GM21576 (cell line): Measurements from ENCODE around the gene FADS1.

ENCODE experiments used
- ATAC-seq: cut with Tn5 transposase; IDR thresholded peaks from one replicate; pipeline ENCODE4 v1.9.1; 2021; ENCODE audit warnings: mild to moderate bottlenecking, moderate library complexity; ENCODE audit not compliant: unreplicated experiment

The FADS1 gene

DNA sequence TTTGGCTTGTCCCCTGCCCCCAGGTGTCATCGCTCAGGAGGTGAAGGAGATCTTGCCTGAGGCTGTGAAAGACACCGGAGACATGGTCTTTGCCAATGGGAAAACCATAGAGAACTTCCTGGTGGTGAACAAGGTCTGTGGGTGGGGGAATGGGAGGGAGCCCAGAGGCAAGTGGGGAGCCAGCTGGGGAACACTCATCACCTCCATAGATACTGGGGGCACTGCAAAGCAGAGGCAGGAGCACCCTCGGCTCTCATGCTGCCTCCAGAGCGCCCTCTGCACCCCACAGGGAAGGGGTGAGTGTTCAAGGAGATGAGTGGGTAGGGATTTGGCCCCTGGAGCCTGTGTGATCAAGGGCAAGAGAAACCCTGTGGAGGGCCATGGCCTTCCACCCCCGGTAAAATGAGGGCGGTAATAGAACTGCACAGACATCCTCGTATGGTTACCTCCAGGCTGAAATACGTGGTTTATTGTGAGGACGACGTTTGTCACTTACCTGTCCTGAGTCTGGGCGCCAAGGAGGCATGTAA lies 38.4 kb downstream of the FADS1 start:
- ATAC-seq = no peak

DNA sequence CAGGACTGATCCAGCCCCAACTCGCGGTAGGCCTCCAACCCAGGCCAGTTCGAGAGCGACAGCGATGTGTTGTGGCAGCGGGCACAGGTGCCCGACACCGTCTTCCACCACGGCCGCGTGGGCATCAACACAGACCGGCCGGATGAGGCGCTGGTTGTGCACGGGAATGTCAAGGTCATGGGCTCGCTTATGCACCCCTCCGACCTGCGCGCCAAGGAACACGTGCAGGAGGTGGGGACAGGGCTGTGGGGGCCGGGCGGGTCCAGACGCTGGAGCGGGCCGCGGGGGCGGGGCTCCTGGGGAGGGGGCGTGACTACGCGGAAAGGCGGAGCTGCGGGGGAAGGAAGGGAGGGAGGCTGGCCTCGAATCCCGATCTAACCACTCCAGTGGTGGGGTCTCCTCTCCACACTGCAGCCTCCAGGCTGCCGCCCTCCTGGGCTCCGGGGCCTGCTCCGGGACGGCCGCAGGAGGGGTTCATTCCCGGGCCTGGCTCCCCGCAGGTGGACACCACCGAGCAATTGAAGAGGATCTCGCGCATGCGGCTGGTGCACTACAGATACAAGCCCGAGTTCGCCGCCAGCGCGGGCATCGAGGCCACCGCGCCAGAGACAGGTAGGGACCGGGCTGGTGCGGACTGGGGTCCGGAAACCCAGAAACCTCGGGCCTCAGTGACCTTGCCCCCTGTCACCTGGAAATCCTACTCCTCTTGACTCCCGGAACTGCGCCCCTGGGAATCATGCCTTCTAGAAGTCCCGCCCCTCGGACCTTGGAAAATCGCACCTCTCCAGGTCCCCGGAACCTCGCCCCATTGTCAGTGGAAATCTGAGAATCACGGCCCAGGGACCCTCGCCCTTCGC lies 39.3 kb downstream of the FADS1 start:
- no peak for ATAC-seq

DNA sequence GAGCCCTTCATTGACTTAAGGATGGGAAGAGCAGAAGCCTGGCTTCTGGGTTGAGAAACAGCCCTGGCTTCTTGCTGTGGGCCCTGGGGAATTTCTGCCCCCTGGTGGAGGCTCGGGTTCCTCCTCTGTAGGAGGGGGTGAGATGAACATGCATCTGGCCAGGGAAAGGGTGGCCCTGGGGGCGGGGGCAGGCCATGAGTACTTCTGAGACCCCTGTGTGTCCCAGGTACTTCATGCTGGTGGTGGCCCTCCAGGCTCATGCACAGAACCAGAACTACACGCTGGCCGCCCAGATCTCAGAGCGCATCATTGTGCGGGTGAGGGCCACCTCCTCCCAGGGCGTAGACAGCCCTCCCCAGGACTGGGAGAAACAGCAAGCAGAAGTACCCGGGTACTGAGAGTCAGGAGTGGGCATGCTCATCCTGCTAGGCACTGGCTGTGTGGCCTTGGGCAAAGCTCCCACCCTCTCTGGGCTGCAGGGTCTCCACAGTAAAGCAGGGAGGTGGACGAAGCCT lies 40.2 kb downstream of the FADS1 start:
- no peak for ATAC-seq

DNA sequence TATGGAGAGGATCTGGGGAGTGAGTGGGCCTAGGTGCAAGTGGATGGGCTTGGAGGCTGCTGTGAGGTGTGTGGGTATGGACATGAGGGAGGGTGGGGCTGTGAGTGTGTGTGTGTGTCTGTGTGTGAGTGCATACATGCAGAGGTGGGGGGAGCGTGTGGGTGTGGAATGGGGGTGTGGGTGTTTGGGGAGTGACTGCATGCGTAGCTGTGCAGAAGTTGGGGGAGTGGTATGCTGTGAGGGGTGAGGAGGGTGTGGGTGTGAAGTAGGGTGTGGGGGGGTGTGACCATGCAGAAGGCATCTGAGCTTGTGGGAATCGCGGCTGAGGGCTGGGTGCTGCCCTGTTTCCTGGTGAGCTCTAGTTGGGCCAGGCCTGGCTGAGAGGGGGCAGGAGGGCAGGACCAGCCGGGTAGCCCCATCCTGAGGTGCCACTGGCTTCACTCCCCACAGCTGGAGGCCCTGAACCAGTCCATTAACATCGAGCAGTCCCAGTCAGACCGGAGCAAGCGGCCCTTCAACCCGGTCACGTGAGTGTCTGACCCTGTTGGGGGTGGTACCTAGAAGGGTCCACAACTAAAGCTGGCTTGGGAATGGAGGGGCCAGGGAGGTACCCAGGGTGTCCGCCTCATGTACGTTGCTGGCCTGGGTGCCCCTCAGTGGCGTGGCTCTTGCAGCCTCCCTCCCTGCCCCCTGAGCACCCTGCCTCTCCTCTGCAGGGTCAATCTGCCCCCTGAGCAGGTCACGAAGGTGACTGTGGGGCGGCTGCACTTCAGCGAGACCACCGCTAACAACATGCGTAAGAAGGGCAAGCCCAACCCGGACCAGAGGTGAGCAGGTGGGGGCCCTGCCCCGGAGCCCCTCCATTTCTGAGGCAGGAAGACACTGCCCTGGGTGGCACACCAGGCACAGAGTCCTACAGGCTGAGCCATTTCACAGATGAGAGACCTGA lies 40.9 kb downstream of the FADS1 start:
- no peak for ATAC-seq

DNA sequence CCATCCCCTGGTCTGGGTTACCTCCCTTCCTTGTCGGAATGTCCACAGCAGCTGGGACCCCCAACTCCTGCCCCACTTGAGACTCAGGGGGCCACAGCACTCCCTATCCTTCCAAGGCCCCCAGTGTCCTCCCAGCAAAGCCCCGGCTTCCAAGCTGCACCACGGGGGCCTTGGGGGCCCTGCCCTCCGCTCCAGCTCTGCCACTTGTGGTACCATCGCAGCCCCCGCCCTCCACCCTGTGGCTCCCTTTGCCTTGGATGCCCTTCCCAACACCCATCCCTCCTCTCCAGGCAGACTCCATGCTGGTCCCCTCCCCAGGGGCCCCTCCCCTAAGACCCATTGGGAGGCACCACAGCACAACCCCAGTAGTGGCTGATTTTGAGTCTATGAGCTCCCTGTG lies 41.7 kb downstream of the FADS1 start:
- ATAC-seq = no peak

DNA sequence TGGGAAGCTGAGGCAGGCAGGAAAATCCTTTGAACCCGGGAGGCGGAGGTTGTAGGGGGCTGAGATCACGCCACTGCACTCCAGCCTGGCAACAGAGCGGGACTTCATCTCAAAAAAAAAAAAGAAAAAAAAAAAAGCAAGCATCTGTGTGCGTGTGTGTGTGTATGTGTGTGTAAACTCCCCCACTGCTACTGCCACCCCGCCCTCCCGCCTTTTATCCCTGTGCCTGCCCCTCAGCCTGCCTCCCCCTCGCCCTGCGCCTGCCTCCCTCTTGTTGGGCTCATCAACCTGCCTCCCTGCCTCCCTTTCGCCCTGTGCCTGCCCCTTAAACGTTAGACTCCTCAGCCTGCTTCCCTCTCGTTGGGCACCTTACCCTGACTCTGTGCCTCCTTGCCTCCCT lies 42.4 kb downstream of the FADS1 start:
- ATAC-seq = no peak

DNA sequence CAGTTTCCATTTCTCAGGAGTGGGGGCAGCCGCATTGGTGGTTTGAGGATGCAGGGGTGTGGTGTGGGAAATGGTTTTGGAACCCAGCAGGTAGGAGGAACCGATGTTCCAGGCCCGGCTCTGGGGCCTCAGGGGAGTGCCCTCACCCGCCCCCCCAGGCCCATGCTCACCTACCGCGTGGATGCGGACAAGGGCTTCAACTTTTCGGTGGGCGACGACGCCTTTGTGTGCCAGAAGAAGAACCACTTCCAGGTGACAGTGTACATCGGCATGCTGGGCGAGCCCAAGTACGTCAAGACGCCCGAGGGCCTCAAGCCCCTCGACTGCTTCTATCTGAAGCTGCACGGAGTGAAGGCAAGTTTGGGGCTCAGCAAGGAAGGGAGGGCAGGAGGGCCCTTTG lies 43.0 kb downstream of the FADS1 start:
- ATAC-seq = no peak

DNA sequence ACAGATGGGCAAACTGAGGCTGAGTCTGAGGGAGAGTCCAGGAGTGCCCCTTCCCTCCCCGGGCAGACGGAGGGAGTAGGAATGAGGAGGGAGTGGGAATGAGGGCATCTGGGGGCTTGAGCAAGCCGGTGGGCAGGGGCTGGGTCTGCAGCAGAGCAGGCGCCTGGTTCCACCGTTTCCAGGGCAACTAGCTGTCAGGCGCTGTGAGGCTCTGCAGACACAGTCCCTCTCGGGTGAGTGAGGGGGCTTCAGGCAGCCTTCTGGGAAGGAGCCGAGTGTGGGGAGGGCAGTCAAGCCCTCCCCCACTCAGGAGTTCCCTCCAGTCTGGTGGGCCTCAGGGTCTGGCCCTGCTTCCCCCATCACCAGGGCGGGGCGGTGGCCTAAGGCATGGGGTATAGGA lies 43.4 kb downstream of the FADS1 start:
- ATAC-seq = no peak

DNA sequence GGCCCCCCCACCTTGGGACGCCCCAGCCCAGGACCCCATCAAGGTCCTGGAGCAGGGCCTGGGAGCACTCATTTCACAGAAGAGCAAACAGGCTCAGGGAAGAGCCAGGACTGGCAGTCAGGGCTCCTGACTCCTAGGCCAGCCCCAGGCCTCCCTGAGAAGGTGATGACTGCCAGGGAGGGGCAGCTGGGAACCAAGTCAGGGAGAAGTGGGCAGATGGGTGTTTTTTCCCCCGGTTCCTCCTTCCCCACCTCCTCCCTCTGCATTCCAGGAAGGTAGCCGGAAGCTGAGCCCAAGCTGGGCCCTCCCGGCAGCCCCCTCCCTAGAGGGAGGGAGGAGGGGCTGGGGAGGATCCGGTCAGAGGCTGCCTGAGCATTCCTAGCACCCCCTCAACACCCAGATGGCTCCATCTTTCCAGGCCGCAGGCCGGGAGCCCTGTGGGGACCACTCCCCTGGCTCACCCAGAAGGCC lies 44.8 kb downstream of the FADS1 start:
- no peak for ATAC-seq

DNA sequence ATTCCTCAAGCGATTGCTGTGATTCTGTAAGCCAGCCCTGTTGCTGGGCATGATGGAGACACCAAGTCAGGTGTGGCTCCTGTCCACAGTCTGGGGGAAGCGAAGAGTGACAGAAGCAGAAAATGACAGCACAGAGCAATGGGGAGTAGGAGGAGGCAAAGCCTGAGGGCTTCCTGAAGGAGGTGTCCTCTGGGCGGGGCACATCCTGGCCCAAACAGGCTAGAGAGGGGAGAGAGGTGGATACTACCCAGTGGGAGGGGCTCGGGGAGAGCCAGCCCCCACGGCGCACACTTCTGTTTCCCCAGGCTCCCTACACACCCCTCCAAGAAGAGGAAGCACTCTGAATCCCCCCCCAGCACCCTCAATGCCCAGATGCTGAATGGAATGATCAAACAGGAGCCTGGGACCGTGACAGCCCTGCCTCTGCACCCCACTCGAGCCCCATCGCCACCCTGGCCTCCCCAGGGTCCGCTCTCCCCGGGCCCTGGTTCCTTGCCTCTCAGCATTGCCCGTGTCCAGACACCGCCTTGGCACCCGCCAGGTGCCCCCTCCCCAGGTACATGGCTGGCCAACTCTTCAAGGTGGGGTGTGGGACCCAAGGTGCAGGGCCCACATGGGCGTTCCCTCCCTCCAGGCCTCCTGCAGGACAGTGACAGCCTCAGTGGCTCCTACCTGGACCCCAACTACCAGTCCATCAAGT lies 45.5 kb downstream of the FADS1 start:
- ATAC-seq = no peak

DNA sequence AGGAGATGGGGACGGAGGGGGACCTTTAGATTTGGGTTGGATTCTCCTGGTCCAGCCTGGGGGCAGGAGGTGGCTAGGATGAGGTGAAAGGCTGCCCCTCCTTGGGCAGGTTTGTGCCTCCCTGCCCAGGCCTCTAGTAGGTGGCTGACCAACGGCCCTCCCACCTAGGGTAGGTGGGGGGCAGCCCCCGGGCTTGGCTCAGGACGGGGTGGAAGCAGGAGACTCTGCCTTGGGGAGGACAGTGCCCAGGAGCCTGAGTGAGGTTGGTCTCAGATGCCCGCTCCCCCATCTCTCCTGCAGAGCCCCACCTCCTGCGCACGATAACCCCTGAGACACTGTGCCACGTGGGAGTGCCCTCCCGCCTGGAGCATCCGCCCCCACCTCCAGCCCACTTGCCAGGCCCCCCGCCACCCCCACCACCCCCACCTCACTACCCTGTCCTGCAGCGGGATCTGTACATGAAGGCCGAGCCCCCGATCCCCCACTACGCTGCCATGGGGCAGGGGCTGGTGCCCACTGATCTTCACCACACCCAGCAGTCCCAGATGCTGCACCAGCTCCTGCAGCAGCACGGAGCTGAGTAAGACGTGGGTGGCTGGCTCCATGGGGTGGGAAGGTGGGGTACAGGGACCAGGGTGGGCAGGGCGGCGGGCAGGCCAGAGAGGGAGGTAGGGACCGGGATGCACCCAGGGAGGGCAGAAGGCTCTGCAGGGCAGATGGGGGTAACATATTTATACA lies 46.7 kb downstream of the FADS1 start:
- no peak for ATAC-seq

DNA sequence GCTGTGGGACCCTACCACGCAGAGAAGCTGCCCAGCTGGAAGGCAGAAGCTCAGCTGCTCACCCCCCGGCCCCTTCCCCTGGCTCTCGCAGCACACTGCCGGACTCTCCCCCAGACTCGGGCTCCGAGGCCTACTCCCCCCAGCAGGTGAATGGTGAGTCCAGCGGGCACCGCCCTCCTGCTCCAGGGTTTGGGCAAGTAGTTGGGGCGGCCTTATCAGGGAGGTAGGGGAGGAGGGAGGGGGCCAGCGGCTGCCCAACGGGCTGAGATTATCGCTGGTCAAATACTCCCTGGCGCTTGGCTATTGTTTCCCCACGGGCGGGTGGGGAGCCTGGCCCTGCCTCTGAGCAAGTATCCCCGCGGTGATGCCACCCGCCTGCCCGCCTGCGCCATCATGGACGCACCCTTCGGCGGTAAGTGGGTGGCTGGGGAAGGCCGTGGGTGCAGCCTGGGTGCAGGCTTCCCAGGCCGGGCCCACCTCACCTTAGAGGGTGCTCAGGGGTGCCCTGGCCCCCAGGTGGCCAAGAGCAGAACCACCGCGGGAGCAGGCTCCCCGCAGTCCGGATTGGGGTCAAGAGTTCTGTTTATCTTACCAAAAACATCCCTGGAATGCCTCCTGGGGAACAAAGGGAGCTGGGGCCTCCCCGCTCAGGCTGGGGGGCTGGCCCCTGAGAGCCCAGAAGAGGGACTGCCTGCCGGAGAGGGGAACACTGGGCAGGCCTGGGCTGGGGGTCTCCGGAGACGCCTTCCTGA lies 47.5 kb downstream of the FADS1 start:
- ATAC-seq = no peak

DNA sequence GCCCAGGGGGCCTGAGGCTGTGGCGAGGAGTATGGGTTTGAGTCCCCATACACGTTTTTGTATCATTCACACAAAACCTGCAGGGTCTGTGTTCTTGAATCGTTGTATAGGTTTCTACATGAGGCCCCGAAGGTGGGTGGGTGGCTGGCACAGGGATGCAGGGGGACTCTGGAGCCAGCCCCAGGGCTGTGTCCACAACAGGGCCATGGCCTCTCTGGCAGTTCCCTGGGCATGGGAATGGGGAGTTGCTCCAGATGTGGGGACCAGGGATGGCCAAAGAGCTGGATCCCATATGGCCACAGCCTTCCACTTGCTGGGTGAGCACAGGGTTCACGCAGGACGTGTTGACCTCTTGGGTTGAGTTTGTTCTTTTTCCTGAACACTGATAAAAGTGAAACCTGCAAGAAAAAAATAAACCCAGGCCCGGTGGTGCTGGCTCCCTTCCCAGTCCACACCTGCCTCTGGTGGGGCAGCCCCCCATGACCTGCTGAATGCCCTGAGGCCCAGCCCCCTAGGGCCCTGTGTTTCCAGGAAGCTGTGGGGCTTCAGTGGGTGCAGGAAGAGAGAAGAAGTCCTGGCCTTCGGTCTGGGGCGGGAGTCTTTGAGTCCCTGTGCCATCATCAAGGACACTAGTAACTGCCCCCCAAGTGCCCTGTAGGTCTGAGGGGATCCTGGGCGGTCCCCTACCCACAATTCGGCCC lies 48.3 kb downstream of the FADS1 start:
- no peak for ATAC-seq

DNA sequence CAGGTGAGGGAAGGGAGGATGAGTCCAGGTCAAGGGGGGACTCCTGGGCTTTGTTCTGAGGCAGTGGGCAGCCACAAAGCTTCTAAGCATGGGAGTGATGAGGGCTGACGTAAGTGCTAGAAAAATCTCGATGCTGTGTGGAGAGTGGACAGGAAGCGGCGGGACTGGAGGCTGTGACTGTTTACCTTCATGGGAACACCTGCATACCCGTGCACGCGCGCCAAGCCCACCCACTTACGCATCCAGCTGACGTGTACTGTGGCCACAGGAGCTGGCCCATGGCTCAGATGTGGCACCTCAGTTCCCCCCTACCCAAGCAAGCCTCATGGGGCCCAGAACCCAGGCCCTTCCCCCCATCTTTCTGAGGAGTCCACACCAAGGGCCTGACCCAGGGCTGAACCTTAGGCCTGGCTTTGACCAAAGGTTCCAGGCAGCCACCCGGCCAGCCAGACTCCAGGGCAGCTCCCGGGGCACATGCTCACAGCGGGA lies 50.4 kb downstream of the FADS1 start:
- ATAC-seq = no peak

DNA sequence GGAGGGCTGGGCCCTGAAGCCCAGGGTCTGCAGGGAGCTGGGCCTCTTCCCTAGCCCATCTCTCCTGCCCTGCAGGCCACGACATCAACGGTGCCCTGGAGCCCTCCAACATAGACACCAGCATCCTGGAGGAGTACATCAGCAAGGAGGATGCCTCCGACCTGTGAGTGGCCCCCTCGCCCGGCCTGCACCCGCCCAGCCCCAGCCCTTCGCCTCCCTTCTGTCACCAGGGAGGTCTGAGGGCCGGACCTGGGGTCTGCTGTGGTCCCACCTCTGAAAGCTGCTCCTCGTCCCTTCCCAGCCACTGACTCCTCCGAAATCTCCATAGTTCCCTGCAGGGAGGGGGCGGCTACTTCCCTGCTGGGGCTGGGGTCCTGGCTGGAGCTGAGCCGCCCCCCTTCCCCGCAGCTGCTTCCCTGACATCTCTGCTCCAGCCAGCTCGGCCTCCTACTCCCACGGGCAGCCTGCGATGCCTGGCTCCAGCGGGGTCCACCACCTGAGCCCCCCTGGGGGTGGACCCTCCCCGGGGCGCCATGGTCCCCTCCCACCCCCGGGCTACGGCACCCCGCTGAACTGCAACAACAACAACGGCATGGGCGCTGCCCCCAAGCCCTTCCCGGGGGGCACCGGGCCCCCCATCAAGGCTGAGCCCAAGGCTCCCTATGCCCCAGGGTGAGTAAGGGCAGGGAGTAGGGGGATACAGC lies 51.1 kb downstream of the FADS1 start:
- ATAC-seq = no peak

DNA sequence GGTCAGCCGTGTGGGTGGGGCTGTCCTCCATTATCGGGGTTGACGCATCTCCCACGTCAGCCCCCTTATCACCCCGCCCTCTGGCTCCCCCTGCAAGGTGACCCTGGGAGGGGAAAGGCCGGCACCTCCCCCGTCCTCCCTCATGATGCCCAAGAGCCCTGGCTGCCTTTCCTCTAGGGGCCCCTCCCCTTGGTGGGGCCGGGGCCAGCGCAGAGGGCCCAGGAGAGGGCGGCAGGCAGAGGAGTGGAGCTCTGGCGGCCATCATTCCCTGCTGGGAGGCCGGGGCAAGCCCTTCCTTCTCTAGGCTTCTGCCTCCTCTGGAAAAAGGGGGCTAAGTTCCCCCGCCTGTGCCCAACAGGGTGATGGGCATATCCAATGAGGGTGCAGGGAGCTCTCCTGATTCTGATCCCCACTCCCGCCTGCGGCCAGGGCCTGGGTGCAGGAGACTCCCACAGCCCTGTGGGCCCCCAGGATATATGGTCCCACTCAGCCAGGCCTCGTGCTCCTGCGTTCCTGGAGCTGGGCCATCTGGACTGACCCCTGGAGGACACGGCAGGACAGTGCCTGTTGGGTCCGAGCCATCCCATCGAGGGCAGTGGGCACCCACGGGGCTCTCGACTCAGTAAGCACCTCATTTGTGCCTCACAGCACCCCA lies 52.1 kb downstream of the FADS1 start:
- ATAC-seq = no peak

DNA sequence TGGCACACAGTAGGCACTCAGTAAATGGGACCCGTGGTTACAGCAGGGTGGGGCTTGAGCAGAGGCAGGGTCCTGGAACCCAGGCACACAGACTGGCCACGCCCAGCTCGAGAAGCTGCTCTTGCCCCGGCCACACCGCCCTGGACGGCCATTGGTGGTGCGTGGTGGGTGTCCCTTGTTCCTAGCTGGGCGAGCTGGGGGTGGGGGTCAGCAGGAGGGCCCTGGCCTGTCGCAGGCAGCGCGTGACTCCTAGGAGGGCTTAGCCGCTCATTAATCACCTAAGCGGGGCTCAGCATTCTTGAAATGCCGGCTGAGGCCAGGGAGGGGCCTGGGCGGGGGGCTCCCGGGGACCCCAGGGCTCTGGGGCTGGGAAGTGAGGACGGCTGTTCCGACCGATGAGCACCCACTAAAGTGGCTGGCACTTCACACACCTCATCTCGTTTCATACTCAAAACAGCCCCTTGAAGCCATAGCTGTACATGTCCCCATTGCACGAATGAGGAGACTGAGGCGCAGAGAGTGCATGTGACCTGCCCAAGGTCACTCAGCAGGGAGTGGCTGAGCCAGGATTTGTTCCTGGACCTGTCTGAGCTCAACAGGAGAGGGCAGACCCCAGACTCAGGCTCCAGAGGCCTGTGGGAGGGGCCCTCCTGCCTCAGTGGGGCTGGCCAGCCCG lies 52.7 kb downstream of the FADS1 start:
- no peak for ATAC-seq
